HG02852 (cell line): ENCODE data around the gene TNFRSF9.
"Not testable (repeated sequence)": the region's sequence is repeated elsewhere in the genome, so short reads cannot be mapped to it uniquely, and the experiment has no call there.

Experiments
- ATAC-seq: cut with Tn5 transposase; IDR thresholded peaks from one replicate; pipeline ENCODE4 v1.9.1; 2021; ENCODE audit warnings: mild to moderate bottlenecking, moderate library complexity; ENCODE audit not compliant: unreplicated experiment

The TNFRSF9 gene

DNA sequence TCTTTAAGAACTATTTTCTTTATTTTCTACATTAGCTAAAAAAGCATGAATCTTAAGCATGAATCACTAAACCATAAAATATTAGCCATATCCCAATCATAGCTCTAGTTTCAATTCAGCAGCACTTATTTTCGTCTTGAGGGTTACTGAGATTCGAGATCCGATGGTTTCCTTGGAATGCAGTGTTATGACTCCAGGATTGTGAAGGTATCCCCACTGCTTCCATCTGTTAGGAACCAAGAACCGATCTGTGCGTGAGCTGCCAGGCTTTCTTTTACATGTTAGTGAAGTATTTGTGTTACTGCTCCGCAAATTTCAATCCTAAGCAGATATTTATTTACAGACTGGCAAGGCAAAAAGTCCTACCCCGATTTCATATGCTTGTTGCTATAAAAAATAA is 18.8 kb downstream of the TNFRSF9 start:
- ATAC-seq, result no peak

- ATAC-seq, result no peak
Measured at GRCh38 chr1:7919880-7920279, 20.8 kb downstream of the TNFRSF9 start.

DNA sequence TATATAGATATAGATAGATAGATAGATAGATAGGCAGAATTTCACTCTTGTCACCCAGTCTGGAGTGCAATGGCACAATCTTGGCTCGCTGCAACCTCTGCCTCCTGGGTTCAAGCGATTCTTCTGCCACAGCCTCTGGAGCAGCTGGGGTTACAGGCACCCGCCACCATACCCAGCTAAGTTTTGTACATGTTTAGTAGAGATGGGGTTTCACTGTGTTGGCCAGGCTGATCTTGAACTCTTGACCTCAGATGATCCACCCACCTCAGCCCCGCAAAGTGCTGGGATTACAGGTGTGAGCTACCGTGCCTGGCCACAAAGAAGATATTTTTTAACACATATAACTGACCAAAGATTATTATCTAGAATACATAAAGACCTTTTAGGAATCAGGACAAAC is 22.7 kb downstream of the TNFRSF9 start:
- ATAC-seq, result not testable (repeated sequence)

GRCh38 chr1:7916501-7916830 is 24.2 kb downstream of the TNFRSF9 start:
- no peak for ATAC-seq

GRCh38 chr1:7915826-7916500 is 24.7 kb downstream of the TNFRSF9 start:
- no peak for ATAC-seq

DNA sequence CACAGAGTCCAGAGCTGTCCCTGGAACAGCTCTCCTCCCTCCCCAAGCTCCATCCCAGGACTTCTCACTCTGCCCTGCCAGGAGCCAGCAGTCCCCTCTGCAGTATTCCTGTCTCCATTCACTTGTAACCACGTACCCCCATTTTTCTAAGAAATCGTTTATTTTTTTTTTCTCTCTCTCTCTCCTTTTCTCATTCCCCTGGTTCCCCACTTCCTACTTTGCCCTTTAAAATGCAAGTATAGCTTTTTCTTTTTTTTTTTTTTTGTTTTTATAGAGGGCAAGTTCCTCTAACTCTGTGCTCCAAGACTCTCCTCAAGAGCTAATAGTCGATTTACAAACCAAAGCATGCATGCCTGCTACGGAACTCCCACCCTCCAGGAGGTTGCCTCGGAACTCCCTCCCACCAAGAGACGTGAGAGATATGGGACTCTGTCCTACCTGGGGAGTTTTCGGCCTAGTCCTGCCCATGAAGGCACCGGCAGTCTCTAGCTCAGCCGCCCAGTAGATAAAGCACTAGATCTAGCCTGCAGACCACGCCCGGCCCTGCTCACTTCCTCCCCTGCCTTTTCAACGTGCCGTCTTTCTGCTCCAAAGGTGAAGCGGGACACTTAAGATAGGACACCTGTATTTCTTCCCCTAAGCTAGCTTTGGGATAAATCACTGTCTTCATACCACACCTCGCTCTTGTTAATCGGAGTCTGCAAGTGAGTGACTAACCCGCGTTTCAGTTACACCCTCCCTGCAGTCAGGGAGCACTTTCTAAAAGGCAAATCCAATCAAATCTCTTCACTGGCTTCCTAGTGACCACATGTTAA is 27.7 kb downstream of the TNFRSF9 start:
- ATAC-seq, result no peak

- ATAC-seq, result no peak
Measured at GRCh38 chr1:7912145-7912544, 28.5 kb downstream of the TNFRSF9 start.

GRCh38 chr1:7905262-7905661 is 35.4 kb downstream of the TNFRSF9 start:
- ATAC-seq, result no peak

DNA sequence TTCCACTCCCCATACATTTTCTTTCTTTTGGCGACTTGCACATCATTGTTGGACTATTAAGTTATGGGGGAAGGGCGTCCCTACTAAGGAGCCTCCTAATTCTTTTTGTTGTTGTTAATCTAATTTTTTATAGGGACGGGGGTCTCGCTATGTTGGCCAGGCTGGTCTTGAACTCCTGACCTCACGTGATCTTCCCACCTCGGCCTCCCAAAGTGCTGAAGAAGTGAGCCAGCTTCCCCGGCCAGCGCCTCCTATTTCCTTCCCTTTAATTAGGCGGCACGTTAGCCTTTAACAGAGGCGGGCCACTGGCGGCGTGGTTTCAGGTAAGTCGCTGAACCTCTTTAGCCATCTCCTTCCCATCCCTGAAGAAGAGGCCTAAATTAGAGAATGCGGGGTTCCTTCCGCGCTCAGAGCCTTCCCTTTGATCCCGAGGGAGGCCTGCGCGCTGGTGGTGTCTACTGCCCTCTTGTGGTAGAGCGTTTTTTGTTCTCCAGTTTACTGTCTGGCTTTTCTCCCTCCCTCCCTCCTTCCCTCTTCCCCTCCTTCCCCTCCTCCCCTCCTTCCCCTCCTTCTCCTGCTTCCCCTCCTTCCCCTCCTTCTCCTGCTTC is 38.1 kb downstream of the TNFRSF9 start:
- no peak for ATAC-seq

- ATAC-seq, result no peak
Measured at GRCh38 chr1:7899741-7900140, 40.9 kb downstream of the TNFRSF9 start.

GRCh38 chr1:7898962-7899361 is 41.7 kb downstream of the TNFRSF9 start:
- ATAC-seq, result no peak

- no peak for ATAC-seq
Measured at GRCh38 chr1:7896994-7897393, 43.6 kb downstream of the TNFRSF9 start.

GRCh38 chr1:7893529-7894180 is 47.0 kb downstream of the TNFRSF9 start:
- ATAC-seq, result no peak

DNA sequence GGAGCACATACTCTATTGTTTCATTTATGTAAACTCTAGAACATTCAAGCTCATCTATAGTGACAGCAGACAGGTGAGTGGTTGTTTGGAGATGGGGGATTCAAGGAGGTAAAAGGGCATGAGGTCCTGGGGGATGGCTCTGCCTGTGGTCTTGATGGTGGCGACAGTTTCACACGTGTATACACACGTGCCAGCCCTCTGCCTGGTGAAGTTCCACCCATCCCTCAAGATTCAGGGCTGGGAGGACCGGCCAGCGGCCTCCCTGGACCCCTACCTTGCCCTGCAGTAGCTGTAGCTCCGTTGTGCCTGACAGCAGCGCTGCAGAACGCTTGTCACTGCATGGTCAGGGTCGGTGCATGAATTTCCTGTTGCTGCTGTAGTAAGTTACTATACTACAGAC is 48.8 kb downstream of the TNFRSF9 start:
- ATAC-seq, result no peak

GRCh38 chr1:7890853-7891252 is 49.8 kb downstream of the TNFRSF9 start:
- no peak for ATAC-seq

- no peak for ATAC-seq
Measured at GRCh38 chr1:7888248-7889081, 52.2 kb downstream of the TNFRSF9 start.

DNA sequence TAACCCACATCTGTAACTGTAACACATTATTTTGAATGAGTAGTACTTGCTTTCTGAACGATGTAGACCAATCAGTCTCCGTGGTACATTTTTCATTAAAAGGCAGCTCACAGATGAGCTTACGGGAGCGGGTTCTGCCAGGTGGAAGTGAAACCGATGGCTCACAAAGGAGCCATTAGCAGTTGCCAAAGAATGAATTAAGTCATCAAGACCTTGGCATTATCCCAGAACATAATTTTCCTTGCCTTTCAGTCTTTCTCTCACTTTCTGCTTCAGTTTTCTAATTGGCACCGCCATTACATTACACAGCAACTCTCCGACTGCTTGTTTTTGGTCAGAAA is 54.3 kb downstream of the TNFRSF9 start:
- ATAC-seq, result no peak

DNA sequence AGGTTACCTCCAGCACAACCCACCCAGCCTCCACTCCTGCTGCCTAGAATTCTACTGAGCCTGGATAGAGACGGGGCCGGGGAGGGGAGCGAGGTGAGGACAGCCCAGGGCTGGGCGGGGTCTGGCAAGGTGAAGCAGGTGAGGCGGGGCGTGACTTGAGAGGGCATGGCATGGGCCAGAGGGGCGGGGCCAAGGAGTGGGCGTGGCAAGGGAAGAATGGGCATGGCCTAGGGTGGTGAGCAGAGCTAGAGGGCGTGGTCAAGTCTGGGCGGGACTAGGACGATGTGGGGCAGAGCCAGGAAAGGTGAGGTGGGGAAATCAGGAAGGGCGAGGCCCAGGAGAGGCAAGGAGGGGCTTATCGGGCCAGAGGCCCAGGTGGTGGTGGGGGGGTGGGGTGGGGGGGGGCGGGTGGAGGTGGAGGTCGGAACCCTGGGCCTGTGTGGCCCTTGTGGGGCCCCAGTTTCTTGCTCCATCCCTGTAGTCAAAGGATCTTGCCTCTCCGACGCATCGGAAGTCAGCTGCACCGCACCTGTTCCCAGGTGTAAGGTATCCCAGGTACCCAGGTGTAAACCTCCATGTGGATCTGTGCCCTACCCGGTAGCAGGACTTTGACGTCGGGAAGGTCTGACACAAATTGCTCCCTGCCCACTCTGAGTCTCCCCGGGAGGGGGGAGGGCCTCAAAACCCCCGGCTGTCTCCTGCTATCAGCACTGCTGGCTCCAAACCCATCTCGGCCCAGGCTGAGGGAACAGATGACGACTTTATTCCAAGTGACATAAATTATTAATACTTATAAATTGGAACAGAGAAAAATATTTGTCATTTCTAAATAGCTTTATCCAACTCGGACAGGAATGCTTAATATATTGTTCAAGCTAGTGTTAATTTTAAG is 54.9 kb downstream of the TNFRSF9 start:
- no peak for ATAC-seq

DNA sequence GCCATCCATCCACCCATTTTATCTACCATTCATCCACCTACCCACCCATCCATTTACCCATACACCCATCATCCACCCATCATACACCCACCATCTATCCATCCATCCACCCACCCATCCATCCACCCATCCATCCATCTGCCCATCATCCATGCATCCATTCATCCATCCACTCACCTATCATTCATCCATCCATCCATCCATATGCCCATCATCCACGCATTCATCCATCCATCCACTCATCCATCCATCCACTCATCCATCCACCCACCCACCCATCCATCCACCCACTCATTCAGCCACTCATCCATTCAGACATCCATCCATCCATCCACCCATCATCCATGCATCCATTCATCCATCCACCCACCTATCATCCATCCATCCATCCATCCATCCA is 55.9 kb downstream of the TNFRSF9 start:
- ATAC-seq, result no peak

DNA sequence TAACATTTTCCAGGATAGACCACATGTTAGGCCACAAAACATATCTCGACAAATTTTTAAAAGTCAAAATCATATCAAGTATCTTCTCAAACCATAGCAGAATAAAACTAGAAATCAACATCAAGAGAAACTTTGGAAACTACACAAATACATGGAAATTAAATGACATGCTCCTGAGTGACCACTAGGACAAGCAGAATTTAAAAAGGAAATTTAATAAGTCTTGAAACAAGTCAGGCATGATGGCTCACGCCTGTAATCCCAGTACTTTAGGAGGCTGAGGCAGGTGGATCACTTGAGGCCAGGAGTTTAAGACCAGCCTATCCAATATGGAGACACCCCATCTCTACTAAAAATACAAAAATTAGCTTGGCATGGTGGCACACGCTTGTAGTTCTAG is 61.4 kb downstream of the TNFRSF9 start:
- ATAC-seq, result no peak
